ENCODE data around the gene CASKIN1.

CASKIN1 gene

GRCh38 chr16:2199621-2200139 is 3.3 kb upstream of the CASKIN1 start:
- no peak for DNase-seq
- intact Hi-C loops (cut with DNase I): no loop called here

- intact Hi-C loops (cut with DNase I): no loop called here
- no peak for DNase-seq
Measured at GRCh38 chr16:2199095-2199494, 2.7 kb upstream of the CASKIN1 start.

- intact Hi-C loops (cut with DNase I): no loop called here
- no peak for DNase-seq
Measured at GRCh38 chr16:2198283-2198682, 1.9 kb upstream of the CASKIN1 start.

GRCh38 chr16:2197765-2198164 is 1.4 kb upstream of the CASKIN1 start:
- intact Hi-C loops (cut with DNase I): no loop called here
- DNase-seq: no peak

GRCh38 chr16:2196981-2197511 is 641 bp upstream of the CASKIN1 start:
- no peak for DNase-seq
- intact Hi-C loops (cut with DNase I): no loop called here

GRCh38 chr16:2195322-2196161 is 863 bp downstream of the CASKIN1 start:
- intact Hi-C loops (cut with DNase I): no loop called here
- DNase-seq: no peak

GRCh38 chr16:2194852-2195321 is 1.5 kb downstream of the CASKIN1 start:
- peak in 3 of 42 donors; percentile 40 to 67 (median 66) for DNase-seq
- intact Hi-C loops (cut with DNase I): no loop called here

- DNase-seq: peak in 29 of 42 donors; percentile 33 to 84 (median 62)
- intact Hi-C loops (cut with DNase I): no loop called here
Measured at GRCh38 chr16:2194166-2194834, 2.1 kb downstream of the CASKIN1 start.

GRCh38 chr16:2191446-2191706 is 5.0 kb downstream of the CASKIN1 start:
- DNase-seq: peak in 3 of 42 donors; percentile 40 to 60 (median 55)
- intact Hi-C loops (cut with DNase I): no loop called here

- intact Hi-C loops (cut with DNase I): no loop called here
- peak in 32 of 42 donors; percentile 16 to 82 (median 56) for DNase-seq
Measured at GRCh38 chr16:2190659-2191445, 5.6 kb downstream of the CASKIN1 start.

- intact Hi-C loops (cut with DNase I): no loop called here
- DNase-seq: no peak
Measured at GRCh38 chr16:2190002-2190658, 6.3 kb downstream of the CASKIN1 start.

- intact Hi-C loops (cut with DNase I): no loop called here
- no peak for DNase-seq
Measured at GRCh38 chr16:2189252-2189893, 7.0 kb downstream of the CASKIN1 start.

- intact Hi-C loops (cut with DNase I): no loop called here
- no peak for DNase-seq
Measured at GRCh38 chr16:2188395-2188794, 8.0 kb downstream of the CASKIN1 start.

- intact Hi-C loops (cut with DNase I): no loop called here
- no peak for DNase-seq
Measured at GRCh38 chr16:2187212-2187611, 9.2 kb downstream of the CASKIN1 start.

- intact Hi-C loops (cut with DNase I): no loop called here
- DNase-seq: no peak
Measured at GRCh38 chr16:2186505-2186904, 9.9 kb downstream of the CASKIN1 start.

- no peak for DNase-seq
- intact Hi-C loops (cut with DNase I): no loop called here
Measured at GRCh38 chr16:2186064-2186463, 10.3 kb downstream of the CASKIN1 start.

GRCh38 chr16:2184962-2185361 is 11.4 kb downstream of the CASKIN1 start:
- intact Hi-C loops (cut with DNase I): no loop called here
- DNase-seq: peak in 1 of 42 donors; percentile 3

- DNase-seq: no peak
- intact Hi-C loops (cut with DNase I): no loop called here
Measured at GRCh38 chr16:2184346-2184745, 12.1 kb downstream of the CASKIN1 start.

All from head of caudate nucleus (tissue), 42 donors.